PC-9 (cell line): ENCODE results near the gene ELOVL5. TPM values are rescaled to one million over a fixed set of nuclear protein-coding genes. Genes with fewer than 3 reads are reported as not detected.
"Not testable (repeated sequence)": the region's sequence is repeated elsewhere in the genome, so short reads cannot be mapped to it uniquely, and the experiment has no call there.

Experiments used
- BruUV-seq: library from RNA; stranded (reverse); fragments of 400-500 nt; replicated peaks from 2 replicates; lab custom pipeline; 2021; lab: Mats Ljungman, UMichigan
- CTCF ChIA-PET: fragments of 300-600 bp; sonication (Branson Sonifier 250); formaldehyde crosslinking; loops from one replicate; lab custom pipeline; 2022; ENCODE audit warnings: antibody characterized with exemption; lab: Charles Lee
- POLR2A ChIA-PET: fragments of 300-600 bp; sonication (Branson Sonifier 250); formaldehyde crosslinking; loops from one replicate; lab custom pipeline; 2022; ENCODE audit warnings: antibody characterized with exemption; ENCODE audit not compliant: unreplicated experiment; lab: Charles Lee
- DNase-seq, 2 experiments: peaks; one replicate each; pipeline versions ENCODE4 v3.0.0 to v3.0.0-alpha.2; 2015 to 2022; ENCODE audit warnings: mixed read lengths in 1 of 2
- H2AFZ ChIP-seq: fragments of 200-600 bp; sonication (generic); 2 replicates; pipeline ENCODE4 v1.8.1; 2017; ENCODE audit warnings: antibody characterized with exemption
- H3F3A ChIP-seq: fragments of 200-600 bp; sonication (generic); 2 replicates; pipeline ENCODE4 v1.8.1; 2017; ENCODE audit warnings: antibody characterized with exemption, mild to moderate bottlenecking, low read depth; ENCODE audit not compliant: insufficient read depth
- H3K27ac ChIP-seq: fragments of 200-600 bp; sonication (generic); 2 replicates; pipeline ENCODE4 v1.6.1; 2016; ENCODE audit warnings: mixed run types
- H3K27me3 ChIP-seq: fragments of 200-600 bp; sonication (generic); 2 replicates; pipeline ENCODE4 v1.6.1; 2016; ENCODE audit warnings: low read depth, mixed run types; ENCODE audit not compliant: insufficient read depth
- H3K36me3 ChIP-seq: fragments of 200-600 bp; sonication (generic); 2 replicates; pipeline ENCODE4 v1.6.1; 2016; ENCODE audit warnings: low read depth, mixed run types
- H3K4me1 ChIP-seq: fragments of 200-600 bp; sonication (generic); replicated peaks from 2 replicates; pipeline ENCODE4 v1.6.1; 2016; ENCODE audit warnings: mixed run types; ENCODE audit not compliant: insufficient read depth
- H3K4me2 ChIP-seq: fragments of 200-600 bp; sonication (generic); 2 replicates; pipeline ENCODE4 v1.6.1; 2017; ENCODE audit warnings: mixed run types
- H3K4me3 ChIP-seq: fragments of 200-600 bp; sonication (generic); 2 replicates; pipeline ENCODE4 v1.6.1; 2016; ENCODE audit warnings: mixed run types
- H3K79me2 ChIP-seq: fragments of 200-600 bp; sonication (generic); 2 replicates; pipeline ENCODE4 v1.6.1; 2017; ENCODE audit warnings: low read depth, mixed run types
- H3K9me2 ChIP-seq: fragments of 200-600 bp; sonication (generic); 2 replicates; pipeline ENCODE4 v1.8.1; 2017; ENCODE audit warnings: mild to moderate bottlenecking; ENCODE audit not compliant: insufficient read depth
- H3K9me3 ChIP-seq: fragments of 200-600 bp; sonication (generic); 2 replicates; pipeline ENCODE4 v1.8.1; 2016; ENCODE audit warnings: low read depth; ENCODE audit not compliant: insufficient read depth
- H4K20me1 ChIP-seq: fragments of 200-600 bp; sonication (generic); 2 replicates; pipeline ENCODE4 v1.8.1; 2017; ENCODE audit not compliant: insufficient read depth
- CTCF ChIP-seq: fragments of 200-600 bp; sonication (generic); conservative IDR thresholded peaks from 2 replicates; pipeline ENCODE4 v1.6.1; 2017; ENCODE audit warnings: mixed run types, antibody characterized with exemption, mild to moderate bottlenecking, moderate library complexity
- EZH2 ChIP-seq: fragments of 200-600 bp; sonication (generic); IDR thresholded peaks from 2 replicates; pipeline ENCODE4 v1.8.0; 2017; ENCODE audit warnings: antibody characterized with exemption, low read depth
- intact Hi-C: fragments of 100-400 bp; cut with micrococcal nuclease; formaldehyde crosslinking; loops from one replicate; pipeline ENCODE4 v1.10.0; 2022; ENCODE audit not compliant: unreplicated experiment
- total RNA-seq: library from RNA; stranded (reverse); gene quantifications from 2 replicates; pipeline ENCODE4 v1.2.3, GENCODE V29; 2021

ELOVL5 gene
- total RNA-seq, 1 experiment from 2014 or later: 108 TPM

- Histone ChIP-seq H3K27ac (no peak overlapping the region), H3K79me2 (no peaks in the 10 kb centered on the region), H3K4me1 (no peaks in the 10 kb centered on the region), H3K27me3 (no peaks in the 10 kb centered on the region), H3K36me3 (no peaks in the 10 kb centered on the region), H3K9me3 (no peaks in the 10 kb centered on the region), H2AFZ (no peak overlapping the region), H3F3A (no peaks in the 10 kb centered on the region), H3K4me3 (no peak overlapping the region), H3K9me2 (no peaks in the 10 kb centered on the region), H3K4me2 (no peak overlapping the region), H4K20me1 (no peaks in the 10 kb centered on the region)
- intact Hi-C loops: no loop called here
- no peak for DNase-seq
- ChIA-PET CTCF (no interaction called here), POLR2A (interaction anchor here (0.5 kb wide), 1 partner anchor 40 kb away, joined by 5 read pairs; no protein-coding TSS in a partner anchor)
- TF ChIP-seq EZH2 (no peak), CTCF (no peak)
- BruUV-seq: no TSS peak
Observed at GRCh38 chr6:53394704-53395103, 46.0 kb upstream of the ELOVL5 start.

GRCh38 chr6:53391170-53391569, 42.4 kb upstream of the ELOVL5 start:
- POLR2A ChIA-PET: no interaction called here
- CTCF ChIA-PET: no interaction called here
- no peaks in the 10 kb centered on the region for H3K27me3 ChIP-seq
- no peak overlapping the region for H2AFZ ChIP-seq
- no peaks in the 10 kb centered on the region for H3K79me2 ChIP-seq
- BruUV-seq: no TSS peak
- no peak overlapping the region for H3K4me3 ChIP-seq
- H3K27ac ChIP-seq: no peak overlapping the region
- H3K9me2 ChIP-seq: no peaks in the 10 kb centered on the region
- intact Hi-C loops: no loop called here
- H4K20me1 ChIP-seq: no peaks in the 10 kb centered on the region
- 0 out of 2 replicates have a peak, but pooled peaks cover 3% of the 10 kb centered on the region for H3K9me3 ChIP-seq
- TF ChIP-seq EZH2 (no peak), CTCF (no peak)
- no peaks in the 10 kb centered on the region for H3K36me3 ChIP-seq
- DNase-seq: no peak
- no peak overlapping the region for H3K4me2 ChIP-seq
- H3K4me1 ChIP-seq: no peaks in the 10 kb centered on the region
- no peaks in the 10 kb centered on the region for H3F3A ChIP-seq

GRCh38 chr6:53390010-53390409, 41.3 kb upstream of the ELOVL5 start:
- no peak for DNase-seq
- H2AFZ ChIP-seq: no peak overlapping the region
- 0 out of 2 replicates have a peak, but pooled peaks cover 3% of the 10 kb centered on the region for H3K9me3 ChIP-seq
- no peaks in the 10 kb centered on the region for H3K27me3 ChIP-seq
- no peak overlapping the region for H3K4me2 ChIP-seq
- no peaks in the 10 kb centered on the region for H3K36me3 ChIP-seq
- ChIA-PET POLR2A (no interaction called here), CTCF (no interaction called here)
- H3K27ac ChIP-seq: no peak overlapping the region
- TF ChIP-seq EZH2 (no peak), CTCF (no peak)
- no peaks in the 10 kb centered on the region for H3K79me2 ChIP-seq
- H4K20me1 ChIP-seq: no peaks in the 10 kb centered on the region
- no peak overlapping the region for H3K4me3 ChIP-seq
- H3K4me1 ChIP-seq: no peaks in the 10 kb centered on the region
- intact Hi-C loops: no loop called here
- no peaks in the 10 kb centered on the region for H3K9me2 ChIP-seq
- BruUV-seq: no TSS peak
- H3F3A ChIP-seq: no peaks in the 10 kb centered on the region

- BruUV-seq, intact Hi-C loops: not testable (repeated sequence)
Observed at GRCh38 chr6:53388615-53389014, 39.9 kb upstream of the ELOVL5 start.

More at GRCh38 chr6:53388615-53389014, 39.9 kb upstream of the ELOVL5 start:
- H3K4me1 ChIP-seq, POLR2A ChIA-PET, H3K36me3 ChIP-seq, H3K9me2 ChIP-seq, H3K27me3 ChIP-seq, H3K9me3 ChIP-seq, CTCF ChIA-PET, H3K4me3 ChIP-seq, H3K79me2 ChIP-seq, H4K20me1 ChIP-seq, H3F3A ChIP-seq, H3K4me2 ChIP-seq, H2AFZ ChIP-seq, DNase-seq, H3K27ac ChIP-seq: not testable (repeated sequence)
